ENCODE data around the gene DGKH. TPM values are rescaled to one million over a fixed set of nuclear protein-coding genes. Genes with fewer than 3 reads are reported as not detected.

The DGKH gene
- total and polyA plus RNA-seq, 9 donors: 2.1 to 14.1 (median 9.3) TPM

GRCh38 chr13:42239644-42240043 lies 191.2 kb downstream of the DGKH start:
- Histone ChIP-seq H3K36me3 (no peaks in the 10 kb centered on the region), H3K27me3 (no peaks in the 10 kb centered on the region), H3K4me1 (ENCODE audit: insufficient read depth) (no peaks in the 10 kb centered on the region), H3K9me3 (no peaks in the 10 kb centered on the region), H3K27ac (no peak overlapping the region), H3K4me3 (no peak overlapping the region)
- intact Hi-C loops (cut with DNase I): no loop called here
- no peak for DNase-seq
- TF ChIP-seq POLR2A (IDR thresholded peaks at IDR 0.05) (no peak), EP300 (IDR thresholded peaks at IDR 0.05) (no peak), CTCF (IDR thresholded peaks at IDR 0.05) (no peak)

- Histone ChIP-seq H3K27me3 (no peaks in the 10 kb centered on the region), H3K4me3 (no peak overlapping the region), H3K9me3 (no peaks in the 10 kb centered on the region), H3K27ac (no peak overlapping the region), H3K36me3 (no peaks in the 10 kb centered on the region), H3K4me1 (ENCODE audit: insufficient read depth) (no peaks in the 10 kb centered on the region)
- no peak for DNase-seq
- no peak for TF ChIP-seq CTCF (IDR thresholded peaks at IDR 0.05)
- no peak for TF ChIP-seq EP300 (IDR thresholded peaks at IDR 0.05)
- no peak for TF ChIP-seq POLR2A (IDR thresholded peaks at IDR 0.05)
- WGBS, 3 donors: 85 to 91% (median 91%) methylated on average over 8 of the region's 8 CpGs
- intact Hi-C loops (cut with DNase I): no loop called here
These were observed 198.1 kb downstream of the DGKH start for GRCh38 chr13:42246541-42246940.

GRCh38 chr13:42247883-42248282 lies 199.4 kb downstream of the DGKH start:
- no peak for TF ChIP-seq POLR2A (IDR thresholded peaks at IDR 0.05)
- no peak for TF ChIP-seq EP300 (IDR thresholded peaks at IDR 0.05)
- no peak for TF ChIP-seq CTCF (IDR thresholded peaks at IDR 0.05)
- H3K9me3 ChIP-seq: no peaks in the 10 kb centered on the region
- H3K27me3 ChIP-seq: no peaks in the 10 kb centered on the region
- H3K4me1 ChIP-seq (ENCODE audit: insufficient read depth): no peaks in the 10 kb centered on the region
- no peaks in the 10 kb centered on the region for H3K36me3 ChIP-seq
- no peak overlapping the region for H3K27ac ChIP-seq
- no peak overlapping the region for H3K4me3 ChIP-seq
- intact Hi-C loops (cut with DNase I): no loop called here
- 65 to 80% (median 79%) methylated on average over 2 of the region's 2 CpGs for WGBS, 3 donors
- DNase-seq: no peak

- TF ChIP-seq EP300 (IDR thresholded peaks at IDR 0.05) (no peak), POLR2A (IDR thresholded peaks at IDR 0.05) (no peak), CTCF (IDR thresholded peaks at IDR 0.05) (no peak)
- no peak for DNase-seq
- intact Hi-C loops (cut with DNase I): no loop called here
These were observed 207.4 kb downstream of the DGKH start for GRCh38 chr13:42255886-42256285.

GRCh38 chr13:42258747-42259146 lies 210.3 kb downstream of the DGKH start:
- H3K36me3 ChIP-seq: no peaks in the 10 kb centered on the region
- no peaks in the 10 kb centered on the region for H3K9me3 ChIP-seq
- WGBS, 3 donors: 51 to 61% (median 56%) methylated on average over 5 of the region's 5 CpGs
- no peak for DNase-seq
- TF ChIP-seq EP300 (IDR thresholded peaks at IDR 0.05): no peak
- TF ChIP-seq CTCF (IDR thresholded peaks at IDR 0.05): no peak
- TF ChIP-seq POLR2A (IDR thresholded peaks at IDR 0.05): no peak
- intact Hi-C loops (cut with DNase I): no loop called here
- no peaks in the 10 kb centered on the region for H3K4me1 ChIP-seq (ENCODE audit: insufficient read depth)
- no peak overlapping the region for H3K27ac ChIP-seq
- H3K4me3 ChIP-seq: no peak overlapping the region
- H3K27me3 ChIP-seq: no peaks in the 10 kb centered on the region

More at GRCh38 chr13:42255886-42256285, 207.4 kb downstream of the DGKH start:
- Histone ChIP-seq H3K36me3 (no peaks in the 10 kb centered on the region), H3K4me1 (ENCODE audit: insufficient read depth) (no peaks in the 10 kb centered on the region), H3K27ac (no peak overlapping the region), H3K4me3 (no peak overlapping the region), H3K27me3 (no peaks in the 10 kb centered on the region), H3K9me3 (no peaks in the 10 kb centered on the region)
- WGBS, 3 donors: 45 to 54% (median 52%) methylated on average over 5 of the region's 5 CpGs

Data from ovary (tissue), 9 donors.